B cell (primary cell): Measurements from ENCODE around the gene HDAC11. TPM values are rescaled to one million over a fixed set of nuclear protein-coding genes. Genes with fewer than 3 reads are reported as not detected.

Source experiments
- ATAC-seq: fragments of 200-7000 bp; cut with Tn5 transposase; one replicate; pipeline ENCODE4 v1.10.0; 2021; ENCODE audit warnings: low read depth, mild to moderate bottlenecking, moderate number of reproducible peaks, moderate library complexity
- CTCF ChIA-PET: fragments of 350-600 bp; sonication (Branson Sonifier 250); formaldehyde crosslinking; loops from one replicate; lab custom pipeline; 2021; ENCODE audit warnings: antibody characterized with exemption, inconsistent platforms; lab: Charles Lee
- POLR2A ChIA-PET: fragments of 350-600 bp; sonication (Branson Sonifier 250); formaldehyde crosslinking; loops from one replicate; lab custom pipeline; 2021; ENCODE audit warnings: antibody characterized with exemption; lab: Charles Lee
- DNase-seq: peaks from one replicate; pipeline ENCODE4 v3.0.0; 2013
- H2AFZ ChIP-seq: 2 replicates; pipeline ENCODE4 v1.6.1; 2012; ENCODE audit warnings: mild to moderate bottlenecking, low read depth, low read length; ENCODE audit not compliant: insufficient read depth, poor library complexity, severe bottlenecking
- H3K27ac ChIP-seq, 2 donors: 1 replicate in 1 of 2; 2 replicates in 1 of 2; pipeline ENCODE4 v1.5.1; 2012 to 2013; ENCODE audit warnings: low read length in 2 of 2, mild to moderate bottlenecking in 2 of 2, moderate library complexity in 1 of 2
- H3K27me3 ChIP-seq, 4 experiments: fragments of 200-600 bp in 1 of 4; sonication (generic) in 1 of 4; replicated peaks in 1 of 4; 1 replicate in 2 of 4; 2 replicates in 2 of 4; pipeline versions ENCODE4 v1.6.1 to v1.7.0; 2013 to 2016; ENCODE audit warnings: low read length in 3 of 4, mild to moderate bottlenecking in 2 of 4, mixed read lengths in 1 of 4, moderate library complexity in 1 of 4; ENCODE audit not compliant: insufficient read depth in 4 of 4, control insufficient read depth in 3 of 4; ENCODE audit errors: control extremely low read depth in 1 of 4
- H3K36me3 ChIP-seq, 2 experiments: replicated peaks in 1 of 2; 1 replicate in 1 of 2; 2 replicates in 1 of 2; pipeline versions ENCODE4 v1.6.1 to v1.7.1; 2013; ENCODE audit warnings: low read length in 1 of 2; ENCODE audit not compliant: insufficient read depth in 2 of 2, control insufficient read depth in 1 of 2; ENCODE audit errors: control extremely low read depth in 1 of 2, extremely low read depth in 1 of 2
- H3K4me1 ChIP-seq, 2 donors: fragments of 200-600 bp in 1 of 2; sonication (generic) in 1 of 2; 1 replicate in 1 of 2; 2 replicates in 1 of 2; pipeline versions ENCODE4 v1.5.1 to v1.6.1; 2013 to 2017; ENCODE audit warnings: low read length in 2 of 2; ENCODE audit not compliant: control insufficient read depth in 2 of 2, insufficient read depth in 2 of 2
- H3K4me2 ChIP-seq: replicated peaks from 2 replicates; pipeline ENCODE3; 2012; ENCODE audit warnings: mild to moderate bottlenecking, low read depth, low read length; ENCODE audit not compliant: poor library complexity, severe bottlenecking
- H3K4me3 ChIP-seq, 5 experiments: fragments of 200-600 bp in 1 of 5; sonication (generic) in 1 of 5; 1 replicate in 3 of 5; 2 replicates in 2 of 5; pipeline versions ENCODE4 v1.5.1 to v1.7.0; 2011 to 2016; ENCODE audit warnings: low read length in 4 of 5, mild to moderate bottlenecking in 4 of 5, low read depth in 2 of 5, control low read depth in 1 of 5, moderate library complexity in 1 of 5; ENCODE audit not compliant: insufficient read depth in 1 of 5; ENCODE audit errors: control extremely low read depth in 1 of 5, extremely low read depth in 1 of 5
- H3K79me2 ChIP-seq: fragments of 200-600 bp; sonication (generic); one replicate; pipeline ENCODE4 v1.6.0; 2016; ENCODE audit warnings: low read length; ENCODE audit not compliant: control insufficient read depth, insufficient read depth
- H3K9ac ChIP-seq: fragments of 200-600 bp; sonication (generic); 2 replicates; pipeline ENCODE4 v1.6.1; 2017; ENCODE audit warnings: mild to moderate bottlenecking, low read length, moderate library complexity
- H3K9me3 ChIP-seq, 3 donors: one replicate each; pipeline versions ENCODE4 v1.6.1 to v1.7.1; 2013; ENCODE audit warnings: low read length in 2 of 3; ENCODE audit not compliant: control insufficient read depth in 2 of 3, insufficient read depth in 1 of 3; ENCODE audit errors: control extremely low read depth in 1 of 3
- H4K20me1 ChIP-seq: 2 replicates; pipeline ENCODE4 v1.6.0; 2012; ENCODE audit warnings: mild to moderate bottlenecking, low read length; ENCODE audit not compliant: insufficient read depth, control insufficient read depth, poor library complexity, severe bottlenecking
- H3K27ac Mint-ChIP-seq: one replicate; pipeline ENCODE4 v1.8.0; 2021; ENCODE audit warnings: mixed read lengths
- H3K27me3 Mint-ChIP-seq: one replicate; pipeline ENCODE4 v1.8.0; 2021; ENCODE audit warnings: mixed read lengths
- H3K4me1 Mint-ChIP-seq: one replicate; pipeline ENCODE4 v1.8.0; 2021; ENCODE audit warnings: mixed read lengths
- H3K4me3 Mint-ChIP-seq: one replicate; pipeline ENCODE4 v1.8.0; 2021; ENCODE audit warnings: mixed read lengths
- H3K9me3 Mint-ChIP-seq: one replicate; pipeline ENCODE4 v1.8.0; 2022; ENCODE audit warnings: mixed read lengths; ENCODE audit not compliant: insufficient read depth
- EZH2 ChIP-seq: IDR thresholded peaks from 2 replicates; pipeline ENCODE4 v1.6.1; 2012; ENCODE audit warnings: borderline replicate concordance, low read depth, mild to moderate bottlenecking, moderate library complexity, low read length; ENCODE audit not compliant: insufficient read depth, poor library complexity, severe bottlenecking
- WGBS: methylation state at CpG from one replicate; pipeline ENCODE4 v1.1.5; 2013; ENCODE audit warnings: missing lambda C conversion rate; ENCODE audit not compliant: insufficient coverage; 5-methylcytosine and 5-hydroxymethylcytosine counted together
- intact Hi-C: fragments of 100-400 bp; cut with micrococcal nuclease; formaldehyde crosslinking; loops from one replicate; pipeline ENCODE4 v1.10.0; 2022
- polyA plus RNA-seq: library from polyadenylated mRNA; depleted of rRNA; stranded (reverse); fragments of >200 nt; gene quantifications from 2 replicates; pipeline ENCODE4 v1.2.3, GENCODE V29; 2012
- total RNA-seq, 2 donors: library from RNA; stranded (reverse); fragments of 120-200 nt in 1 of 2; gene quantifications; 1 replicate in 1 of 2; 2 replicates in 1 of 2; pipeline versions ENCODE4 v1.2.3 to v1.2.4, GENCODE V29; 2013 to 2022
- TF ChIP-seq, protein P1 (sequence below): fragments of 200-600 bp; IDR thresholded peaks from one replicate; pipeline ENCODE4 v1.8.0; 2022; ENCODE audit warnings: antibody characterized with exemption, mild to moderate bottlenecking

HDAC11 gene
- total and polyA plus RNA-seq, 2 donors (not counting 1 experiment from before 2014, with no cell fraction given): 0.76 to 5.5 TPM

DNA sequence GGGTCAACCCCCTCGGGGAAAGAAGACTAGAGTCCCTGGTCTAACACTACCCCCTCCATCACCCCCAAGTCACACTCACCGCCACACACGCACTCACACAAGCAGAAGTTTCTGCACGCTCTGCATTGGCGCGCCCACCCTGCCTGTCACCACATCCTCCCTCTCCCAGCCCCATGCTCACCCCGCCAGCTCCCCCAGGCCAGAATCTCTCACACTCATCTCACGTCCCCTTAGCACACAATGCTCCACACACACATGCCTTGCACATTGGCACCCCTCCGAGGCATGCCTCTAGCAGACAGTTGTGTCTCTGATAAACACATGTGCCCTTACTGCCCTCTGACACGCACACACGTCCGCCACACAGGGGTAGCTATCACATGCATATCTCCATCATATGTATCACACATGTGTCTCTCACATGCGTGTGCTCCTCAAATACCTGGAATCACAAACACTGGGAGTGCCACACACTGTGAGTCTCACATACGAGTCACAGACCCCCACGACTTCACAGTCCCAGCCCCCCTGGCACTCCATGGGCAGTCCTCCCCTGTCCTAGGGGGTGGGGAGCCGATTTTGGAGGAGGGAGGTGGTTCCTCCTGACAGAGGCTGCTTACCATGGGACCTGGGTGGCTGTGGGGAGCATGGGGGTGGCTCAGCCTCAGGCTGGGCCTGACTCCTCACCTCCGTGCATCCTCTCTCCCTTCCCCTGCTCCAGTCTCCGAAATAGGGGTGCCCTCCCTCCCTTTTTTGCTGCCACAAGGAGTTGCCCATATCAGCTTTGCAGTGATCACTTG, 69.7 kb downstream of the HDAC11 start:
- Histone ChIP-seq H3K36me3 (no peaks in the 10 kb centered on the region), H4K20me1 (no peaks in the 10 kb centered on the region), H3K27me3 (peaks cover 0 to 7% (median 2%) of the 10 kb centered on the region in 4 experiments), H3K4me1 (peaks cover 38 to 57% of the 10 kb centered on the region in 2 donors), H3K27ac (peak overlapping the region; percentile 20 to 33), H3K9ac (peak overlapping the region; percentile 55), H2AFZ (peak overlapping the region; percentile 30), H3K9me3 (peaks cover 0 to 4% (median 0%) of the 10 kb centered on the region in 3 donors), H3K79me2 (peaks cover 7% of the 10 kb centered on the region), H3K4me2 (peak overlapping the region; percentile 81), H3K4me3 (peak overlapping the region in 3 of 5 experiments; percentile 39 to 46 (median 44))
- no peaks in the 10 kb centered on the region for H3K9me3 Mint-ChIP-seq
- ChIA-PET CTCF (interaction anchor here (1.1 kb wide), 1 partner anchor 100 kb away, joined by 3 read pairs; no protein-coding TSS in a partner anchor), POLR2A (no interaction called here)
- H3K4me3 Mint-ChIP-seq: peak overlapping the region; percentile 94
- peak; percentile 40 for ATAC-seq
- peaks cover 17% of the 10 kb centered on the region for H3K27me3 Mint-ChIP-seq
- peaks cover 39% of the 10 kb centered on the region for H3K4me1 Mint-ChIP-seq
- TF ChIP-seq EZH2: no peak
- TF ChIP-seq, protein P1, sequence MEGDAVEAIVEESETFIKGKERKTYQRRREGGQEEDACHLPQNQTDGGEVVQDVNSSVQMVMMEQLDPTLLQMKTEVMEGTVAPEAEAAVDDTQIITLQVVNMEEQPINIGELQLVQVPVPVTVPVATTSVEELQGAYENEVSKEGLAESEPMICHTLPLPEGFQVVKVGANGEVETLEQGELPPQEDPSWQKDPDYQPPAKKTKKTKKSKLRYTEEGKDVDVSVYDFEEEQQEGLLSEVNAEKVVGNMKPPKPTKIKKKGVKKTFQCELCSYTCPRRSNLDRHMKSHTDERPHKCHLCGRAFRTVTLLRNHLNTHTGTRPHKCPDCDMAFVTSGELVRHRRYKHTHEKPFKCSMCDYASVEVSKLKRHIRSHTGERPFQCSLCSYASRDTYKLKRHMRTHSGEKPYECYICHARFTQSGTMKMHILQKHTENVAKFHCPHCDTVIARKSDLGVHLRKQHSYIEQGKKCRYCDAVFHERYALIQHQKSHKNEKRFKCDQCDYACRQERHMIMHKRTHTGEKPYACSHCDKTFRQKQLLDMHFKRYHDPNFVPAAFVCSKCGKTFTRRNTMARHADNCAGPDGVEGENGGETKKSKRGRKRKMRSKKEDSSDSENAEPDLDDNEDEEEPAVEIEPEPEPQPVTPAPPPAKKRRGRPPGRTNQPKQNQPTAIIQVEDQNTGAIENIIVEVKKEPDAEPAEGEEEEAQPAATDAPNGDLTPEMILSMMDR: no peak
- DNase-seq: peak; percentile 58
- WGBS: 44% methylated on average over 16 of the region's 18 CpGs
- peak overlapping the region; percentile 85 for H3K27ac Mint-ChIP-seq
- intact Hi-C loops: no loop called here

DNA sequence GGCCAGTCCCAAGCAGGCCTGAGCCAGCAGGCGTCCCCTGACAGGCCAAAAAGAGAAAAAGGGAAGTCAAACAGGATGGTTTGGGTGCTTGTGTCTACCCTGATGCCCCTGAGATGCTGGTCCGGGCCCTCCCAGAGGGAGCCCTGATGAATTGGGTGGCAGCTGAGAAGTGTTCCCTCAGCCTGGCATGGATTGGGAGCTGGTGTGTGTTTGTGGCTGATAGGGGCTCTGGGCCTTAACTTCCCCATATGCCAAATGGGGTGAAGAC, 70.3 kb downstream of the HDAC11 start:
- DNase-seq: peak; percentile 57
- no peak for ATAC-seq
- peak overlapping the region; percentile 81 for H3K4me2 ChIP-seq
- peak overlapping the region; percentile 30 for H2AFZ ChIP-seq
- peaks cover 13% of the 10 kb centered on the region for H3K27me3 Mint-ChIP-seq
- peak overlapping the region; percentile 85 for H3K27ac Mint-ChIP-seq
- intact Hi-C loops: no loop called here
- peaks cover 0 to 4% (median 0%) of the 10 kb centered on the region in 3 donors for H3K9me3 ChIP-seq
- peak overlapping the region; percentile 20 to 33 for H3K27ac ChIP-seq
- no peaks in the 10 kb centered on the region for H4K20me1 ChIP-seq
- H3K4me3 ChIP-seq: no peak overlapping the region
- no peaks in the 10 kb centered on the region for H3K36me3 ChIP-seq
- peaks cover 7% of the 10 kb centered on the region for H3K79me2 ChIP-seq
- 6% methylated on average over 2 of the region's 2 CpGs for WGBS
- H3K27me3 ChIP-seq: peaks cover 0 to 7% (median 2%) of the 10 kb centered on the region in 4 experiments
- peaks cover 39% of the 10 kb centered on the region for H3K4me1 Mint-ChIP-seq
- peak overlapping the region; percentile 94 for H3K4me3 Mint-ChIP-seq
- CTCF ChIA-PET: interaction anchor here (1.1 kb wide), 1 partner anchor 99 kb away, joined by 3 read pairs; no protein-coding TSS in a partner anchor
- peaks cover 36 to 56% of the 10 kb centered on the region in 2 donors for H3K4me1 ChIP-seq
- no peaks in the 10 kb centered on the region for H3K9me3 Mint-ChIP-seq
- TF ChIP-seq, protein P1: no peak
- no peak for TF ChIP-seq EZH2
- H3K9ac ChIP-seq: peak overlapping the region; percentile 55
- POLR2A ChIA-PET: no interaction called here
